Mucosa of rectum (tissue), 2 donors: ENCODE measurements around the gene CDC42BPA.

Source experiments
- H3K27ac ChIP-seq, 2 donors: one replicate each; pipeline ENCODE4 v1.7.0; 2013; ENCODE audit warnings: inconsistent platforms in 2 of 2, low read depth in 2 of 2, low read length in 2 of 2
- H3K27me3 ChIP-seq, 2 donors: one replicate each; pipeline ENCODE4 v1.7.0; 2013; ENCODE audit warnings: low read length in 2 of 2; ENCODE audit not compliant: control insufficient read depth in 2 of 2, insufficient read depth in 2 of 2
- H3K36me3 ChIP-seq, 2 donors: one replicate each; pipeline ENCODE4 v1.7.0; 2013; ENCODE audit warnings: low read length in 2 of 2; ENCODE audit not compliant: control insufficient read depth in 2 of 2, insufficient read depth in 2 of 2
- H3K4me1 ChIP-seq, 2 donors: one replicate each; pipeline ENCODE4 v1.7.0; 2013; ENCODE audit warnings: low read length in 2 of 2, mild to moderate bottlenecking in 1 of 2; ENCODE audit not compliant: control insufficient read depth in 2 of 2, insufficient read depth in 2 of 2
- H3K4me3 ChIP-seq, 2 donors: one replicate each; pipeline ENCODE4 v1.7.0; 2013; ENCODE audit warnings: low read length in 2 of 2
- H3K9ac ChIP-seq, 2 donors: one replicate each; pipeline ENCODE4 v1.7.0; 2013; ENCODE audit warnings: low read length in 2 of 2, low read depth in 1 of 2, mild to moderate bottlenecking in 1 of 2
- H3K9me3 ChIP-seq, 2 donors: one replicate each; pipeline ENCODE4 v1.7.0; 2013; ENCODE audit warnings: low read length in 2 of 2; ENCODE audit not compliant: control insufficient read depth in 2 of 2
- donor health status: healthy.
- donor health status: Normal muscosa, but diverticular disease.

The CDC42BPA gene

GRCh38 chr1:226954337-226954736, 364.0 kb downstream of the CDC42BPA start:
- Histone ChIP-seq H3K36me3 (peaks cover 0 to 10% of the 10 kb centered on the region in 2 donors), H3K9ac (no peak overlapping the region), H3K4me1 (no peaks in the 10 kb centered on the region), H3K4me3 (no peak overlapping the region), H3K9me3 (no peaks in the 10 kb centered on the region), H3K27ac (no peak overlapping the region), H3K27me3 (no peaks in the 10 kb centered on the region)

GRCh38 chr1:226953175-226953800, 365.0 kb downstream of the CDC42BPA start:
- no peak overlapping the region for H3K4me3 ChIP-seq
- H3K4me1 ChIP-seq = no peaks in the 10 kb centered on the region
- H3K27ac ChIP-seq = no peak overlapping the region

DNA sequence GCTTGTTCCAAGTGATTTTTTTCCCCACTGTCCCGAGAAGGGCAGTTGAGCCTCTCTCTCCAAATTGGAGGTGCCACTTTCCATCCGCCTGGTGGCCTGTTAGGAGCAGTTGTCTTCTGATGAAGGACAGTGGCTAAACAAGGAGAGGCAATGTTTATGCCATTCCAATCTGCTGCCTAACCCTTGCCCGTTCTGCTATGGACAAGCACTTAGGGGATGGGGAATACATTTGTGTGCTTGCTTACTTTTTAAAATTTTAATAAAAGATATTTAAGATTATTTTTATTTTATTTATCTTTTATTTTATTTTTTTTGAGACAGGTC, 366.2 kb downstream of the CDC42BPA start:
- H3K4me1 ChIP-seq = peaks cover 0 to 1% of the 10 kb centered on the region in 2 donors
- no peak overlapping the region for H3K9ac ChIP-seq
- no peaks in the 10 kb centered on the region for H3K9me3 ChIP-seq
- H3K36me3 ChIP-seq = peaks cover 0 to 6% of the 10 kb centered on the region in 2 donors
- H3K27ac ChIP-seq = no peak overlapping the region
- no peaks in the 10 kb centered on the region for H3K27me3 ChIP-seq
- no peak overlapping the region for H3K4me3 ChIP-seq

More at GRCh38 chr1:226953175-226953800, 365.0 kb downstream of the CDC42BPA start:
- no peaks in the 10 kb centered on the region for H3K9me3 ChIP-seq
- peaks cover 0 to 9% of the 10 kb centered on the region in 2 donors for H3K36me3 ChIP-seq
- no peaks in the 10 kb centered on the region for H3K27me3 ChIP-seq
- no peak overlapping the region for H3K9ac ChIP-seq

DNA sequence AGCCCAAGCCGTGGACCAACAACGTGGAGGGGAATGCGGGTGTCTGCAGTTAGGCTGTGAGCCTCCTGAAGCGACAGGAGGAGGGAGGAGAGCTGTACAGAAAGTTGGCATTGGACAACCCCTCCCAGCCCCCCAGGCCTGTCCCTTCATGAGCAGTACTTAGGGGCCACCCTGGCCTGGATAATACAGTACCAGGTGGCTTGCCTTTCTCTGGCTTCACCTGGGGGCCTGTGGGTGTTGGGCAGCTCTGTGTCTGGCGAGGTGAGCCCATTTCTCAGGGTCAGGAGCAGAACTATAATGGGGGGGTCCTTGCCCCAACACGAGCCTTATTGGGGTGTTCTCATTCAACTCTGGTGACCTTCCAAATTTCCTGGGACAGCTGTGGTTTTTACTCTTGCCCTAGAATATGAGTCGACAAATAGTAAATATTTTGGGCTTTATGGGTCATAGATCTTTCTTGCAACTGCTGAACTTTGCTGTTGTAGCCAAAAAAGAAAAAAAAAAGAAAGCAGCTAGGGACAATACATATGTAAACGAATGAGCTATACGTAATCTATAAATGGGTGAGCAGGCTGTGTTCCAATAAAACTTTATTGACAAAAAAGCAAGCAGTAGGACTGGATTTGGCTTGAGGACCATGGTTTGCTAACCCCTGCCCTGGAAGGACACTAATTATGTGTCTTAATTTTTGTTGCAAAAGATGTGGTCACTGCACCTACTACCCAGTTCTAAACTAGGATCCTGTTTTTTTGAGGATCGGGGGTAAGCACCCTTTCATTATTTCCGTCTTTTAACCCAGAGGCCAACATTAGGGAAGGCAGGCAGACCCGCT, 366.8 kb downstream of the CDC42BPA start:
- Histone ChIP-seq H3K9me3 (no peaks in the 10 kb centered on the region), H3K27ac (no peak overlapping the region), H3K27me3 (no peaks in the 10 kb centered on the region), H3K4me1 (peaks cover 0 to 6% of the 10 kb centered on the region in 2 donors), H3K36me3 (peaks cover 0 to 6% of the 10 kb centered on the region in 2 donors), H3K9ac (no peak overlapping the region), H3K4me3 (no peak overlapping the region)

GRCh38 chr1:226950871-226951270, 367.4 kb downstream of the CDC42BPA start:
- Histone ChIP-seq H3K4me1 (peaks cover 6 to 12% of the 10 kb centered on the region in 2 donors), H3K27ac (no peak overlapping the region), H3K9ac (no peak overlapping the region), H3K27me3 (no peaks in the 10 kb centered on the region), H3K36me3 (peaks cover 0 to 6% of the 10 kb centered on the region in 2 donors), H3K4me3 (no peak overlapping the region), H3K9me3 (no peaks in the 10 kb centered on the region)

DNA sequence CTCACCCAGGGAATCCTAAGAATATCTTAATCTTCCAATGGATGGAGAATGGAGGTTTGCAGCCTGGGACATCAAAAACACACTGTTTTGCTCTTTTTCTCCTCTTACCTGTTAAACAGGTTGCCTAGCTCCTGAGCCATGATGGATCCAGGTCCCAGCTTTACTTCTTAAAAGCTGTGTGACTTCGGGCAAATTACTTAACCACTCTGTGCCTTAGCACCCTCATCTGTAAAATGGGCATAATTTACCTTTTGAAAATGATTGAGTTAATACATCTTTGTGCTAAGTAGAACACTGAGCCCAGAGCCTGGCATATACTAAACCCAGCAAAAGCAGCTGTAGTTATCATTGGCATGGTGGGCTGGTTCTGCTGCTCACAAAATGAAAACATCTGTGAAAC, 368.0 kb downstream of the CDC42BPA start:
- peaks cover 10 to 17% of the 10 kb centered on the region in 2 donors for H3K4me1 ChIP-seq
- peaks cover 0 to 6% of the 10 kb centered on the region in 2 donors for H3K36me3 ChIP-seq
- H3K27ac ChIP-seq = no peak overlapping the region
- H3K27me3 ChIP-seq = no peaks in the 10 kb centered on the region
- no peak overlapping the region for H3K4me3 ChIP-seq
- no peak overlapping the region for H3K9ac ChIP-seq
- no peaks in the 10 kb centered on the region for H3K9me3 ChIP-seq

- peaks cover 19 to 26% of the 10 kb centered on the region in 2 donors for H3K4me1 ChIP-seq
- H3K36me3 ChIP-seq = peaks cover 0 to 4% of the 10 kb centered on the region in 2 donors
- no peak overlapping the region for H3K27ac ChIP-seq
- H3K9me3 ChIP-seq = no peaks in the 10 kb centered on the region
- no peaks in the 10 kb centered on the region for H3K27me3 ChIP-seq
- H3K9ac ChIP-seq = no peak overlapping the region
- no peak overlapping the region for H3K4me3 ChIP-seq
Measured at GRCh38 chr1:226949401-226949800, 368.9 kb downstream of the CDC42BPA start.

DNA sequence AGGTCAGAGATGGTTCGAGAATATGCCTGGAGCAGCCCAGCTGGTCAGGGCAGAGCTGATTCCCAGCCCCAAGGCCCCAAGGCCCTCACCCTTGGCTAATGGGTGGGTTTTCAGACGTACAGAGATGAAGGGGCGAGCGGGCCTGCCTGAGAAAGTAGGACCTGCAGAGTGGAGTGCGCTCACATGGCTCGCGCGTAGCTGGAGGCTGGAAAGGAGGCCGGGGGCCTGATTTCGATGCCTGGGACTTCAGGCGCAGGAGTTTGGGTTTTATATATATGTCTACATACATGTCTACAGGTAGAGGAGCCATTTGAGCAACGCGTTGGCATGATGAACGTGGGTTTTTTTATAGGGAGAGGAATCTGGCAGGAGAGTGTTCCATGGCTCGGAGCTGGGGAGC, 369.3 kb downstream of the CDC42BPA start:
- Histone ChIP-seq H3K9ac (no peak overlapping the region), H3K4me1 (peaks cover 23 to 30% of the 10 kb centered on the region in 2 donors), H3K27ac (no peak overlapping the region), H3K4me3 (no peak overlapping the region), H3K36me3 (peaks cover 0 to 4% of the 10 kb centered on the region in 2 donors), H3K9me3 (no peaks in the 10 kb centered on the region), H3K27me3 (no peaks in the 10 kb centered on the region)

GRCh38 chr1:226948480-226948879, 369.8 kb downstream of the CDC42BPA start:
- no peaks in the 10 kb centered on the region for H3K27me3 ChIP-seq
- H3K27ac ChIP-seq = no peak overlapping the region
- no peaks in the 10 kb centered on the region for H3K9me3 ChIP-seq
- no peak overlapping the region for H3K4me3 ChIP-seq
- H3K36me3 ChIP-seq = peaks cover 0 to 4% of the 10 kb centered on the region in 2 donors
- H3K9ac ChIP-seq = no peak overlapping the region
- H3K4me1 ChIP-seq = peaks cover 27 to 35% of the 10 kb centered on the region in 2 donors

DNA sequence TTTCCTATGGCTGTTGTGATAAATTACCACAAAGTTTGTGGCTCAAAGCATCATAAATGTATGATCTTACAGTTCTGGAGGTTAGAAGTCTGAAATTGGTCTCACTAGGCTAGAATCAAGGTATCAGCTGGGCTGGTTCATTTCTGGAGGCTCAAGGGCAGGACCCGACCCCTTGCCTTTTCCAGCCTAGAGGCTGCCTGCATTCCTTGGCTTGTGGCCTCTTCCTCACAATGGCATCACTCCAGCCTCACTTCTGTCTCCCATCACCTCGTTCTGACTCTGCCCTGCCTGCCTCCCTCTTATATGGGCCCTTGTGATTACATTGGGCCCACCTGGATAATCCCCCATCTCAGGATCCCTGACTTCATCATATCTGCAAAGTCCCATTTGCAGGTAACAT, 370.2 kb downstream of the CDC42BPA start:
- Histone ChIP-seq H3K4me3 (no peak overlapping the region), H3K4me1 (peaks cover 28 to 37% of the 10 kb centered on the region in 2 donors), H3K9ac (no peak overlapping the region), H3K27me3 (no peaks in the 10 kb centered on the region), H3K9me3 (no peaks in the 10 kb centered on the region), H3K27ac (no peak overlapping the region), H3K36me3 (peaks cover 0 to 4% of the 10 kb centered on the region in 2 donors)
